Measurements from ENCODE around the gene RSAD1.

GRCh38 chr17:50467855-50468303 is 10.8 kb upstream of the RSAD1 start:
- no peak for TF ChIP-seq POLR2AphosphoS5 (IDR thresholded peaks at IDR 0.05)
- TF ChIP-seq CTCF (IDR thresholded peaks at IDR 0.05), result no peak
